Effector CD8-positive, alpha-beta T cell (primary cell): Measurements from ENCODE around the gene PROM1.

ENCODE experiments used
- DNase-seq: peaks from one replicate; lab custom pipeline; 2025; lab: John Stamatoyannopoulos, UW
- total RNA-seq, 4 experiments: gene quantifications; one replicate each; lab custom pipeline; 2026; lab: John Stamatoyannopoulos, UW

Gene PROM1, protein sequence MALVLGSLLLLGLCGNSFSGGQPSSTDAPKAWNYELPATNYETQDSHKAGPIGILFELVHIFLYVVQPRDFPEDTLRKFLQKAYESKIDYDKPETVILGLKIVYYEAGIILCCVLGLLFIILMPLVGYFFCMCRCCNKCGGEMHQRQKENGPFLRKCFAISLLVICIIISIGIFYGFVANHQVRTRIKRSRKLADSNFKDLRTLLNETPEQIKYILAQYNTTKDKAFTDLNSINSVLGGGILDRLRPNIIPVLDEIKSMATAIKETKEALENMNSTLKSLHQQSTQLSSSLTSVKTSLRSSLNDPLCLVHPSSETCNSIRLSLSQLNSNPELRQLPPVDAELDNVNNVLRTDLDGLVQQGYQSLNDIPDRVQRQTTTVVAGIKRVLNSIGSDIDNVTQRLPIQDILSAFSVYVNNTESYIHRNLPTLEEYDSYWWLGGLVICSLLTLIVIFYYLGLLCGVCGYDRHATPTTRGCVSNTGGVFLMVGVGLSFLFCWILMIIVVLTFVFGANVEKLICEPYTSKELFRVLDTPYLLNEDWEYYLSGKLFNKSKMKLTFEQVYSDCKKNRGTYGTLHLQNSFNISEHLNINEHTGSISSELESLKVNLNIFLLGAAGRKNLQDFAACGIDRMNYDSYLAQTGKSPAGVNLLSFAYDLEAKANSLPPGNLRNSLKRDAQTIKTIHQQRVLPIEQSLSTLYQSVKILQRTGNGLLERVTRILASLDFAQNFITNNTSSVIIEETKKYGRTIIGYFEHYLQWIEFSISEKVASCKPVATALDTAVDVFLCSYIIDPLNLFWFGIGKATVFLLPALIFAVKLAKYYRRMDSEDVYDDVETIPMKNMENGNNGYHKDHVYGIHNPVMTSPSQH
- total RNA-seq, result 0 to 0.97 (median 0.05) reads per million in 4 experiments

DNA sequence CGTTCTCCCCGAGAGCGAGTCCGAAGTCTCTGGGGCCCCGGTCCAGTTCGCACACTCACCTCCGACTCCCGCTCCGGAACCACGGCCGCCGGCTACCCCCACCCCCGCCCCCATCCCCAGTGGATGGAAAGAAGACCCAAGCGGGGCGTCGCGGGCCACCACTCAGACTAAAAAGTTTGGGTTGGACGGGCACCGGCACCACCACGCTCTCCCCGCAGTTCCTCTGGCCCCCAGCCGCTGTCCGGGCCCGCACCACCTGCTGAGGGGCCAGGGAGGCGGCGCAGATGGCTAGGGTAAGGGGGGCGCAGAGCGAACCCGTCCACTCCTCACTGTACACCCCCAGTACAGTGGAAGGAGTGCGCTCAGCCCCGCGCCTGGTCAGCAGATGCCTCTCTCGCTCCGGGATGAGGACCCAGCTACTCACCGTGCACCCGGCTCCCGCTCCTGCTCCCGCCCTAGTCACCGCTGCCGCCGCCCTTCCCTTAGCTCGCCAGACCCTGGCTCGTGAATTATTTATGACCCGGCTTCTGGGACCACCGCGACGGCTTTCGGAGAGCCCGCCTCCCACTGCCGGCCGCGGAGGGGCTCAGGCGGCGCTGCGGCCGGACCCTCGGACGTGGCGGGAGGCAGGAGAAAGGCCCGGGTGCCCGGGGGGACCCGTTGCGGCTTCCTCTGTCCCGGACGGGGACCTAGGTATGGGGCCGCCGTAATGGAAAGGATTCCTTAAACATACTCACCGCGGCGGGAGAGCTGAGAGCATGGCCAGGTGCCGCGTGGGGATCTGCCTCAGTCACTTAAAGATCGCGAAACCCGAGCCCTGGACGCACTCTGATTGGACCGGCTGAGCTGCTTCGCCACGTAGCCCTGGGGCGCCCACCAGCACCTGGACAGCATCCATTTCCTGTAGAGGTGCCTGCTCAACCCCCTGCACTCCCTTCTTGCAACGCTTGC, at the start of gene PROM1:
PROM1 (minus strand) TSS at position 783 of the 951 bp plus-strand sequence. CDS start 8,117 bp downstream, outside the sequence.
- no peak for DNase-seq

DNA sequence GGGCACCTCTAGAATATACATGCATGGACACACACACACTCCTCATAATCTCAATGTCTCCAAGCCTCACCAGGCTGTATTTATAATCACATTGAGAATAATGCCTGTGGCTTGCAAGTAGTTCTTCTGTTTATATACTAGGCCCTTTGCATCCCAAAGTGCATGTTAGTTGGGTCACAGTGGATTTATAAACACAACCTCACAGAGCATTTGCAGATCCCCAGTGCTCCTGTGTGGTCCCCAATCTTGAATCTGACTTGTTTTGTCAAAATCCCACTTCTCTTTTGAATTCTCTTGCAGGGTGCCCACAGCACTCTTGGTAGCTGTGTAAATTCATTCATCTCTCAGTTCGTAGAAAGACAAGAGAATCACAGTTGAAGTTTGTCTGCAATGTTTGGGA, 49.6 kb upstream of the PROM1 start:
- no peak for DNase-seq

DNA sequence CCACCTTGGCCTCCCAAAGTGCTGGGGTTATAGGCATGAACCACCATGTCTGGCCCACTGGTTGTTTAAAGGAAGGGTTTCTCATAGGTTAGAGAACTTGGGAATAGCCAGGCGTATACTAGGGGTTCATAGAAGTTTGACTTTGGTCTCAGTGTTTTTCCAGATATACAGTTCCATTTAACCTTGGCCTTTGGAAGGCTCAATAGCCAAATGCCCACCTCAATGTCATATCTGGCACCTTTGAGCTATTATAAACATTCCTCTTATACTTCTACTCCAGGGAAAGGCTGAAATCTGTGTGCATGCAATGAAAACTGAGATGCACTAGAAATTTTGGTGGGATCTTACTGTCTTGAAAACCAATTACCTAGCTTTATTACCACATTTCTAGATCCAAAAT, 47.5 kb upstream of the PROM1 start:
- no peak for DNase-seq

DNA sequence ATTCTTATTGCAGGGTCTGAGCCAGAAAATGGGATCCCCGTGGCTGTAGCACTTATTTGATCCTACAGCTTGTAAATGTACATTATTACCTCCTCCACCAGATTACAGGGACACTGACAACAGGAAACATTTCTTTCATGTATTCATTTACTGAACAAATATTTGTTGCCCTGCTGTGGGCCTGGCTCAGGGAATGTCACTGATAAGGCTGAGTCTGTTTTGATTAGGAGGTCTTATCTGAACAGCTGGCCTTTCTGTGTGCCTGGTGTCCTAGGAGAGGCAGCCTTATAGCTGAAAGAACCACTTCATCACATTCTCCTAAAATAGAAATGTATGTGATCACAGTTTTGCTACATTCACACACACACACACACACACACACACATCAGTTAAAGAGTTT, 45.5 kb upstream of the PROM1 start:
- no peak for DNase-seq

DNA sequence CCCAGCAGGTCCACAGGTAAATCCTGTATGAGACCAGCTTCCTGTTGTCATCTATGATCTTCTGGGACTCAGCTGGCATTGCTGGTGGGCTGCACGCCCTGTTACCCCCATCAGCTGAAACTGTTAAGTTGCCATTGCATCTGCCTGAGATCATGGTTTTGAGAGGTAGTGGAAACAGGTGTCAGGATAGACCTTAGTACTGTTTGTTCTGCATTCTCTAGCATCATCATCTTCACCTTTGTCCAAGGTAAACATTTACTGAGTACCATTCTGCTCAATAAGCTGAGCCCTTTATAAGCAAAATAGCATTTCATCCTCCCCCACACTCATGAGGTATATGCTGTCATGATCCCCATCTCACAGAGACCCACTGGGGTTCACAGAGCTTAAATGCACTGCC, 42.9 kb upstream of the PROM1 start:
- no peak for DNase-seq

DNA sequence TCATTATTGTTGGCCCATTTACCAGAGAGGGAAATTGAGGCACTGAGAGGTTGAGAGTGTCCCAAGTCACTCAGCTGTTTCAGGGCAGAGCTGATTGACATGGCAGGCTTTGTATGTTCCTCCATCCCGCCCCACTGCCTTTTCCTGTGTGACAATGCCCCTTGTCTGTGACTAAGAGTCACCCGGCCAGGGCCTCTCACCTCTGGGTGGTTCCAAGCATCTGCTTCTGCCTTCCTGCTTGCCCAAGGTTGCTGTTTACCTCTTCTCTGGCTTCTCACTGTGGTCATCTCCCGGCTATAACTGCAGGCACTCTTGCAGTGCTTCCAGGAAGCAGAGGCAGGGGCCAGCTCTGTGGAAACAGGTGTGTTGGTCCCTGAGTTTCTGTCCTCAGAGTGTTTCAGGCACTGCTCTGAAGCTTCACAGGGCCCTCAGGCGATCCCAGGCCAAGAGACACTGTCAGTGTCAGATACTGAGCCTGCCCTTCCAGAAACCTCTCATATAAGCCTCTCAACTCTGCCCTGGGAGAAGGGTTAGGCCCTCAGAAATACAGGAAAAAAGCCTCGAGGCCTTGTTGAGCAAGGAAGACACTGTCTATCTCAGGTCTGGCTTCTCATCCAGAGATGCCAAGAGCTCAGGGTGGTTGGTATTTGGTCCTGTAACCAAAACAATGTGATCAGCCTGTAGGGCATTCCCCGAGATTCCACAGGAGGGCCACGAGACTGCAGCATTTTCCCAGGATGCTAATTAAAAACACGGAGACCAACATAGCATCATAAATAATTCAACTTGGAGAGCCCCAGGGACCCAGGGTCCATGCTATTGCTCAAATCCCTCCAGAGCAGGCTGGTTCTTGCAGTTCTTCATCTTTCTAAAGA, 42.0 kb upstream of the PROM1 start:
- no peak for DNase-seq

DNA sequence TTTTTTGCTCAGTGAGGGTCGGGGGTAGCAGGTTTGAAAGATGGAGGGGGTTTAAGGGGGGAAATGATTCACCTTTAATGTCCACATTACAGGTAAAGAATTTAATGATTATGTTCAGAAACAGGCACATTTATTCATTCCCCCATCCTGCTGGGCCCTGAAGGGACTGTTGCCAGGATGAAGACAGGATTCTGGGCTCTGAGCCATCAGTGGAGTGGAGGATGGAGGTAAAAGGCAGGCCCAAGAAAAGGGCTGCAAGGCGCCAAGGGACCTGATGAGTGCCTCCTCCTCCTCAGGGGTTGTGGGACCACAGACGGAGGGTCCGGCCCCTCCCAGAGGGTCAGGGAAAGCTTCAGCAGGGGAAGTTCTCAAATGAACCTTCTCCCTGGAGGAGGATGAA, 40.4 kb upstream of the PROM1 start:
- no peak for DNase-seq

DNA sequence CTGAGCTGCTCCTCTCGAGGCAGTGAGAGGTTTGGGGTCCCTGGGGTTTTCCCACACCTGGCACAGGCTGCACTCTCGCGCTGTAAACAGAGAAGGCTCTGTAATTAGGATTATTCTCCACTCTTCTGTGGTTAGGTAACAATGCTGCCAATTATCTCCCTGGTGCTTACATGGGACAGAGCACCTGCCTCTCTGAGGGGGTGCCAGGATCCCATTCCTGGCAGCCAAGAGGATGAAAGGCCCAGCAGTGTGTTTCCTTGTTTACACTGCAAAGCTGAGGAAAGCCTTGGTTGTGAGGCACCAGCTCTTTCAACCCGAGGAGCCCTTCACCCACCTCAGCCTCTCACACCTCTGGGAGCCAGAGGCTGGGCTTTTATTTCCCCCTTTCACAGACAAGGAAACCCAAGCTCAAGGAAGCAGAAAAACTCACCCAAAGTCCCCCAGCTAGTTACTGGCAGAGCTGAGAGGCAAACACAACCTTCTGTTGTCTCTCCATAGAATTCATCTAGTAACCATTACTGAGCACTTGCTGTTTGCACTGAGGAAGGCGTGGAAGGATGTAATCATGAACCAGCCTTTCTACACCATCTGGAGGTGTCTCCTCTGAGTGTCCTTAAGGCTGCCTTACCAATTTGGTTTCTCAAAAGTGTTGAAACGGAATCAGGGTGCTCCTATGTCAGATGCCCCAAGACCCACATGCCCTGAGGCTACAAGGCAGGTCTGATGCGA, 39.7 kb upstream of the PROM1 start:
- no peak for DNase-seq

DNA sequence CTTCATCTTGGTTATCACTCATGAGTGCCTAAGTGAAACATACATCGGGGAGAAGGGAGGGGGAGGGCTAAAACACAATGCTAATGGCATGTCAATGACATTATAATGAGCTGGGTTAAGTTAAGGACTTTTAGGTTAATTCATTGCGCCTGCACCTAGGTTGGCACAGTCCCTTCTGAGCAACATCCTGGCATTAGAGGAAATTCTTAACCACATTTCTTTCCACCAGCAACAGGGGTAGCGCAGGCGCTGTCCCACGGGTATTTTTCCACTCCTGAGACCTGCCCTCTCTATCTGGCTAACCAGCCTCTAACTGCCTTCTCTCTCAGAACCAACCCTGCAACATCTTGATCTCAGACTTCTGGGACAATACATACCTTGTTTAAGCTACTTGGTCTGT, 39.0 kb upstream of the PROM1 start:
- no peak for DNase-seq

DNA sequence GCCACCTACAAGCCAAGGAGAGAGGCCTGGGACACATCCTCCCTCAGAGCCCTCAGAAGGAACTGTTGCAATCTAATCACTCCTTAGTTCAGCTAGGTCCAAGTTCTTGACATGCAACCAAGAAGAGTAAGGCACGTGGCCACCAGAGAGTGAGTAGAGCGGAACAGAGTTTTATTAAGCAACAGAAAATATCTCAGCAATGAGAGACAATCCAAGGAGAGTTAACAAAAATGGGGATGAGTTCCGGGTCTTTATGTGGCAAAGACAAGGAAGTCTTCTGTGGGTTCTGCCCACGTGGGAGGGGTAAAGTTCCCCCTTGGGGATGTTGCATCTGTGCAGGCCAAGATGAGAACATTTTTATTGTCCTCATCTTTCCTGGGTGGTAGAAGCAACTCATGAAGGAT, 38.5 kb upstream of the PROM1 start:
- no peak for DNase-seq

DNA sequence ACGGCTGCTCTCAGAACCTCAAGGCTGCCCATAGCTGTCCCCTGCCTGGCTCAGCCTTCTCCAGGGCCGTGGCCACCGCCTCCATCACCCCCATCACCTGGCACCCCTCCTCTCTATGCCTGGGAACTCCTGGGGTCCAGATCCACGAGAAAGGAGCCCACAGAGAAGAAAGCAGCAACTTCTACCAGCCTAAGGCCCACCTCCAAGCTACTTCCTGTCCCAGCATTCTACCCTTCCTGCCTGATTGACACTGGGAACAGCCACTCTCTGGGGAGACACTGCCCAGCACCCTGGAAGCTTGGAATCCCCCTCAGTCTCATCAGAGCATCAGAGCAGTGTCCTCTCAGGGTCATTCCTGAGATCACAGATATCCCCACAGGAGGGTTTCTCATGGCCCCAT, 36.9 kb upstream of the PROM1 start:
- no peak for DNase-seq

DNA sequence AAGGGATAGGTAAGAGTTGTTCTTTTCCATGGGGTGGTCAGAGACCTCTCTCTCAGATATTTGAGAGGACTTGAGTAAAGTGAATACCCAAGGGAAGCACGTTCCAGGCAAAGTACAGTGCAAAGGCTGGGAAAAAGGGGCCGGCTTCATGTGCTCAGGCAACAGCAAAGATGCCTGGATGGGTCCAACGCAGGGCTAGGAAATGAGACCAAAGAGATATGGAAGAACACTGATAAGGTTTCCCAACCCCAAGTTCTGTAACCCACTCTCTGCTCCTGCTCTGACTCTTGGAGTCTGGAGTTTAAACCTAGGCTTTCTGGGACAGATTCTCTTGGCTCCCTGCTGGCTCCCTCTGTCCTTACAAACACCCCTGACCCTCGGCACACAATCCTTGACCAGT, 36.2 kb upstream of the PROM1 start:
- DNase-seq, result no peak

DNA sequence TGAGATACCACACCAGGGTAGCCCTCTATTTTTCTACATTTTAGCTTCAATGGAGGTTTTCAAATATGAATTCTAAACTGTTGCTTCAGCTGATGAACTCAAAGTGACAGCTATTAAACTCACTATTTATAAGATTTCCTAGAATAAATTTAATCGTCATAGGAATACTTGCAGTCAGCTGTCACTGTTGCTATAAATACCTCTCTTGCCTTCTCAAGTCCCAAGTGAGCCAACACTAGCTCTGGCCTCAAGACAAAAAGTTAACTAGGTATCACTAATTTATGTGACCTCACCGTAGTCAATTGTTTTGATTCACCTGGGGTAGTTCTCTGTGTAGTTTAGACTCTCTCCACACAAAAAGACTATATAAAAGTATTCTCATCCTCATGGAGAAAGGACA, 34.3 kb upstream of the PROM1 start:
- DNase-seq, result no peak

DNA sequence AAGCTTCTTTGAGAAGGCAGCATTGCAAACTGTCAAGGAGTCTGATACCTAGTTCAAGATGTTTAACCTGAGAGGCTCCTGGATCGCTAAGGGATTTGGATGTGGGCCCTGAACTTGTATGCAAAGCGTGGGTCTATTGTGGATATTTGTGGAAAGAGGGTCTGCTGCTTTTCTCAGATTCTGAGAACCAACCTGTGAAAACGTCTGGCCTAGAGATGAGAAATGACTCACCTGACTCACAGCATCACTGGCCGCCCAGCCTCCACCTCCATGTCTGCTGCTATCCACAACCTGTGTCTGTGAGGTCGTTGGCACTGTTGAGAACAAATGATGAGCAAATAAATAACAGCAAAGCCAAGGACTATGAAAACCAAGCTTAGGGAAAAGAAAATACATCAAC, 33.3 kb upstream of the PROM1 start:
- no peak for DNase-seq

DNA sequence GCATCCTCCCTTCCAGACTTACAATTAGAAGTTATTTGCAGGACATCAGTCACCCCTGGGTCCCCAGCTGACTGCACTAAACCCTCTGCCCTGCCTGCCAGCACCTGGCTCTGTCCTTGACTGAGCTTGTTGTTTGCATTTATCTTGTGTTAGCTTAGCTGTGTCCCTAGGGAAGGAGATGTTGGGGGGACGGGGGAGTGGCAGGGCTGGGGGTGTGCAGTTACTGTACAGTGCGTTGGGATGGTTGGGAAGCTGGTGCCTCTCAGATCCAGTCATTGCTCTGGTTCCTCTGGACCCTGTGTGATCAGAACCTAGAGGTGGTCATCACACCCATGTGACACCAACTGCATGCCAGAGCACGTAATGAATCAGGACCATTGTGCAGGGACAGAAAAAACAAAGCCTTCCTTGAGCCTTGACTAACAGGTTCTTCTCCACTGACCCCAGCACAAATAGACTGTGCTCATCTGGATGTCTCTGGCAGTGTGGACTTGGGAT, 32.7 kb upstream of the PROM1 start:
- no peak for DNase-seq

DNA sequence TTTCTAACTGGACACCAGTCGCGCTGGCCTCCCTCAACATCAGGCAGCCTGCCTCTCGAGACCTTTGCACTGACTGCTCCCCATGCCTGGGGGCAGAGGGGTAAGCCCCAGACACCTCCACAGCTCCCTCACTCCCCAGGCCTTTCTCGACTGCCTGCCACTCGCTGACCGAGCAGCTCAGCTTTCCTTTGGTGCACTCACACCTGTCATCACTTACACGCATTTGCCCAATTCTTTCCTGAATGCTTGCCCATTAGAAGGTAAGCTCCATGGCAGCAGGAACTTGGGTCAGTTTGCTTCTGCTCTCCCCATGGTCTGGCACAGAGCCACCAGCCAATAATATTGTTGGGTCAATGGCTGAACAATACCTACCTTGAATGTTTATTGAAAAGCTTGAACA, 32.2 kb upstream of the PROM1 start:
- DNase-seq, result no peak

DNA sequence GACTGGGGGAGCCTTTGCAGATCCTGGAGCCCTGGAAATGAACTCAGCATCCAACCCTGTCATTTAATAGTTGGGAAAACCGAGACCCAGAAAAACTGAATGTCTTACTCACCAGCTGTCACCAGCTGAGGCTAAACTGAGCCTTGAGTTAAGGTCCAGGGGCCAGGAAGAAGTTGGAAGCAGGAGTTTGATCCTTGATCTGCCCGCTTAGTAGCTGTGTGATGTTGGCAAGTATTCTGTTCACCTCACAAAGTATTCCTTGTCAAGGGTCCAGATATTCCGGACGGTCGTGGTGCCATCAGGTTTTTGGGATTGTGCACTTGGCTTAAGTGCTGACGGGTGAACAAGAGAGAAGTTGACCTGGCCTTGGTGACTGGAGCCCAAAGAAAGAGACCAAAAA, 30.7 kb upstream of the PROM1 start:
- no peak for DNase-seq

DNA sequence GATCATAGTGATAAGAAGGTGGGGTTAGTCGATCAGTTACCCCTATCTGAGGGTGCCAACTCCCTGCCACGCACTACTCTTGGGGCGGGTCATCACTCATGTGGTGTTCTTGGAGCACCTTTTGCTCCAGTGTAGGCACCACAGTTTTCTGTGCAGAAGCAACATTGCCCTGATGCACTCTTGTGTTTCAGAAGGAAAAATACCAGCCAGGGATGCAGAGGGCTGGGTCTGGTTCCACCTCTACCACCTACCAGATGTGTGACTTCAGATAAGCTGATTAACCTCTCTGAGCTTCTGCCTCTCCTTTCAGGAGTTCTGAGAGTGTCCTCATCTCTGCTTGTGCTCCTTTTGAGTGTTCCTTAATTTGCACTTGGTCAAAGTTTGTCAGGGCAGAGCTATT, 29.9 kb upstream of the PROM1 start:
- DNase-seq, result no peak

DNA sequence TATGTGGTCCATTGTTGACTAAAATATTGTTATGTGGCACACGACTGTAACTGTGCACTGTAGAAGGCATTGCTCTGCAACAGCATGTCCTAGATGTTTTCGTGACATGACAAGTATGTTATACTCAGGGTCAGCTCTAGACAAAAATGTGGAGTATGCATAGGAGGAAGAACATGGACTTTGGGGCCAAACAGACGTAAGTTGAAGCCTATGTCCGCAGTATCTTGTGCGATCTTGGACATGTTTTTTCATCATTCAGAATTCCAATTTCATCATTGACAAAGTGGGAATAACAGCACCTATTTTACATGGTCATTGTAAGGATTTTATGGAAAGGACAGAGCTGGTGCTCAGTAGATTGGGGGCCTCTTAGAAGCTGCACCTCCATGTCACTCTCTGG, 27.7 kb upstream of the PROM1 start:
- DNase-seq, result no peak

DNA sequence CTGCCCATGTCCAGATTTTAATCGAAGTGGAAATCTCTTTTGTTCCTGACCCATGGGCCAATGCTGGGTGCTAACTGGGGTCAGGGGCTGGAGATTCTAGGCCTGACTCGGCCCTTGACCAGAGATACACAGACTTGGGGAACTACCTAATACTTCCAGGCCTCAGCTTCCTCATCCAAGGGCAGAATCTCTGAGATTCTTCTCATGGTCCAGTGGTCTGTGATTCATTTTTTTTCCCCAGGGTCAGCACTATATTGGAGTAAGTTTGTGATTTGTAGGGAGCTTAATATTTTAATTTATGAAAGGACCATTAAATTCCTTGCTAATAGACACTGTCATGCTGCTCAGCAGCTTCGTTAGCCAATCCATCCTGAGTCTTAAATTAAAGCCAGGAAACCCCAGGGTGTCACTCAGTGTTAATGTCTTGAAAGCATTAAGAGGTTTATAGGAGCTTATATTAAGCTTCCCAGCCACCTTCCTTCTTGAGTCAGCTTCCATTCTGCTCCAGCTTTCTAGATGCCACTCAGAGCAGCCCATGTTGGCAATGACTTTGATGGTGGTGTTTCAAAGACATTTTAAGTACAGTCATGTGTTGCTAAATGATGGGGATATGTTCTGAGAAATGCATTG, 27.0 kb upstream of the PROM1 start:
- no peak for DNase-seq
